Nephron (organoid): ENCODE measurements around the gene ZBED3.
"Not testable (repeated sequence)": the region's sequence is repeated elsewhere in the genome, so short reads cannot be mapped to it uniquely, and the experiment has no call there.

Experiments
- H3K27ac Mint-ChIP-seq, 3 experiments: 2 replicates each; pipeline ENCODE4 v1.8.0; 2020; ENCODE audit warnings: mixed read lengths in 3 of 3, mild to moderate bottlenecking in 2 of 3, moderate library complexity in 1 of 3
- H3K27me3 Mint-ChIP-seq: 2 replicates; pipeline ENCODE4 v1.8.0; 2021; ENCODE audit warnings: low read depth, mild to moderate bottlenecking, moderate library complexity, mixed read lengths
- H3K36me3 Mint-ChIP-seq: 2 replicates; pipeline ENCODE4 v1.8.0; 2020; ENCODE audit warnings: low read depth, mixed read lengths
- H3K4me1 Mint-ChIP-seq: 2 replicates; pipeline ENCODE4 v1.8.0; 2020; ENCODE audit warnings: mixed read lengths
- H3K4me3 Mint-ChIP-seq, 3 experiments: 2 replicates each; pipeline ENCODE4 v1.8.0; 2020; ENCODE audit warnings: mild to moderate bottlenecking in 3 of 3, mixed read lengths in 3 of 3, moderate library complexity in 2 of 3
- H3K9me3 Mint-ChIP-seq: 2 replicates; pipeline ENCODE4 v1.8.0; 2020; ENCODE audit warnings: mixed read lengths
- TF ChIP-seq, protein P1 (sequence below), 3 experiments: fragments of 200-600 bp; sonication (generic); IDR thresholded peaks; one replicate each; pipeline ENCODE4 v1.5.0; 2021; ENCODE audit warnings: antibody characterized with exemption in 3 of 3; ENCODE audit not compliant: unreplicated experiment in 3 of 3

Gene ZBED3

DNA sequence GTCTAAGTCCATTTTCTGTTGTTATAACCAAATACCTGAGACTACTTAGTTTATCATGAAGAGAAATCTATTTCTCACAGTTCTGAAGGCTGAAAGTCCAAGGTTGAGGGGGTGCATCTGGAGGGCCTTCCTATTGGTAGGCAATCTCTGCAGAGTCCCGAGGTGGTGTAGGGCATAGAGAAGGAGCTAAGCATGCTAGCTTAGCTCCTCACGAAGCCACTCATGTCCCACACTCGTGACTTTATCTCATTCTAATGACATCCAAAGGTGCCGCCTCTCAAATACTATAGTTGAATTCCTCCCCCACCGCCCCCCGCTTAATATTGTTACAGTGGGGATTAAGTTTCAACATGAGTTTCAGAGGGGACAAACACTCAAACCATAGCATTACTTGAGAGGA lies 36.0 kb upstream of the ZBED3 start:
- no peaks in the 10 kb centered on the region for H3K4me1 Mint-ChIP-seq
- H3K27me3 Mint-ChIP-seq = no peaks in the 10 kb centered on the region
- TF ChIP-seq, protein P1, sequence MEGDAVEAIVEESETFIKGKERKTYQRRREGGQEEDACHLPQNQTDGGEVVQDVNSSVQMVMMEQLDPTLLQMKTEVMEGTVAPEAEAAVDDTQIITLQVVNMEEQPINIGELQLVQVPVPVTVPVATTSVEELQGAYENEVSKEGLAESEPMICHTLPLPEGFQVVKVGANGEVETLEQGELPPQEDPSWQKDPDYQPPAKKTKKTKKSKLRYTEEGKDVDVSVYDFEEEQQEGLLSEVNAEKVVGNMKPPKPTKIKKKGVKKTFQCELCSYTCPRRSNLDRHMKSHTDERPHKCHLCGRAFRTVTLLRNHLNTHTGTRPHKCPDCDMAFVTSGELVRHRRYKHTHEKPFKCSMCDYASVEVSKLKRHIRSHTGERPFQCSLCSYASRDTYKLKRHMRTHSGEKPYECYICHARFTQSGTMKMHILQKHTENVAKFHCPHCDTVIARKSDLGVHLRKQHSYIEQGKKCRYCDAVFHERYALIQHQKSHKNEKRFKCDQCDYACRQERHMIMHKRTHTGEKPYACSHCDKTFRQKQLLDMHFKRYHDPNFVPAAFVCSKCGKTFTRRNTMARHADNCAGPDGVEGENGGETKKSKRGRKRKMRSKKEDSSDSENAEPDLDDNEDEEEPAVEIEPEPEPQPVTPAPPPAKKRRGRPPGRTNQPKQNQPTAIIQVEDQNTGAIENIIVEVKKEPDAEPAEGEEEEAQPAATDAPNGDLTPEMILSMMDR (IDR thresholded peaks at IDR 0.05; ENCODE audit: unreplicated experiment in 3 of 3) = no peak
- H3K4me3 Mint-ChIP-seq = no peak overlapping the region
- H3K27ac Mint-ChIP-seq = no peak overlapping the region
- peaks cover 8% of the 10 kb centered on the region for H3K9me3 Mint-ChIP-seq
- peaks cover 70% of the 10 kb centered on the region for H3K36me3 Mint-ChIP-seq

DNA sequence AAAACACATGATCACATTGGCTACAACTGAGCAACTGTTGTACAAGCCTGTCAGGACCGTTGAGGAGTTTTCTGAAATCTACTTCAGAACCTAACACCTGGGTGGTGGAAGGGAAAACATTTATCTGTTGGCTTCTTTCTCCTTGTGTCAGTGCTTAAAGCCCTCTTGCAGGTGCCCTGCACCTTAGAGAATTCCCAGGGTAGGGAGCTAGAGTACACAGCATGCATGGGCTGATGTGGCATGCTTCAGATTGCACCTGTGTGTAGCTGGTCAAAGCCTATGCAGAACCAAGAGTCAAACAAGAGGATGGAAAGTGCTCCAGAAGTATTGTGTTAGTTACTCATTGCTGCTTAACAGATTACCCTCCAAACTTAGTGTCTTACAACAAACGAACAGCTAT lies 33.6 kb upstream of the ZBED3 start:
- Mint-ChIP-seq H3K9me3 (peaks cover 12% of the 10 kb centered on the region), H3K27me3 (no peaks in the 10 kb centered on the region), H3K36me3 (peaks cover 65% of the 10 kb centered on the region), H3K27ac (no peak overlapping the region), H3K4me3 (no peak overlapping the region), H3K4me1 (no peaks in the 10 kb centered on the region)
- TF ChIP-seq, protein P1 (IDR thresholded peaks at IDR 0.05; ENCODE audit: unreplicated experiment in 3 of 3) = no peak

DNA sequence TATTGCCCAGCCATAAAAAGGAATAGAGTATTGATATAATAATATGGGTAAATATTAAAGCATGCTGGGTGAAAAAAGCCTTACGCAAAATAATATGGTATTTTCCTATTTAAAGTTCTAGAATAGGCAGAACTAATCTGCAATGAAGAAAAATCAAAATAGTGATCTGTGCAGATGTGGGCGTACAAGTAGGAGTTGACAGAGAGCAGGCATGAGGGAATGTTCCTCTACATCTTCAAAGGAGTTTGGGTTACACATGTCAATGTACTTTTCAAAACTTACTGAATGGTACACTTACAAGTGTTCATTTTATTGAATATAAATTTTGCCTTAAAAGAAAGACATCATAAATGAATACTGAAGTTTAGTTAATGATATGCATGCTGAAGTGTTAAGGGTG lies 33.0 kb upstream of the ZBED3 start:
- Mint-ChIP-seq H3K4me1 (no peaks in the 10 kb centered on the region), H3K9me3 (peaks cover 10% of the 10 kb centered on the region), H3K36me3 (peaks cover 59% of the 10 kb centered on the region), H3K4me3 (no peak overlapping the region), H3K27ac (no peak overlapping the region), H3K27me3 (no peaks in the 10 kb centered on the region)
- TF ChIP-seq, protein P1 (IDR thresholded peaks at IDR 0.05; ENCODE audit: unreplicated experiment in 3 of 3) = no peak

DNA sequence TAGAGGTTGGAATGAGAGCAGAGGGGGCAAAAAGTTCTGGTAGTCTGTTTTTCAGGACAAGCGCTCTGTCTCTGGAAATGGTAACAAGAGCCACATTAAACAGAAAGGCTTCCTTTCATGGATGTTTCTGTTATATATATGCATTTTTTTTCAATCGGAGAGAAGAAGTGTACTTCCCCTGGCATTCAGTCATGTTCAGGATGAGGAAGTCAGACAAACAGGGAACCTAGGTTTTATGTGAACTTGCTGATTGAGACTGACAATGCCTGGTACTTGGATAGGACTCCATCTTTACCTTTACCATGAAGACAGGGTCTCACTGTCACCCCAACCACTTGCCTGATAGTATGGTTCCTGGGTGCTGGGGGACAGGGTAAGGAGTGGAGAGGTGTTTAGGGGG lies 30.1 kb upstream of the ZBED3 start:
- Mint-ChIP-seq H3K9me3 (peaks cover 15% of the 10 kb centered on the region), H3K36me3 (peaks cover 52% of the 10 kb centered on the region), H3K4me1 (no peaks in the 10 kb centered on the region), H3K27ac (no peak overlapping the region), H3K27me3 (no peaks in the 10 kb centered on the region), H3K4me3 (no peak overlapping the region)
- TF ChIP-seq, protein P1 (IDR thresholded peaks at IDR 0.05; ENCODE audit: unreplicated experiment in 3 of 3) = no peak

DNA sequence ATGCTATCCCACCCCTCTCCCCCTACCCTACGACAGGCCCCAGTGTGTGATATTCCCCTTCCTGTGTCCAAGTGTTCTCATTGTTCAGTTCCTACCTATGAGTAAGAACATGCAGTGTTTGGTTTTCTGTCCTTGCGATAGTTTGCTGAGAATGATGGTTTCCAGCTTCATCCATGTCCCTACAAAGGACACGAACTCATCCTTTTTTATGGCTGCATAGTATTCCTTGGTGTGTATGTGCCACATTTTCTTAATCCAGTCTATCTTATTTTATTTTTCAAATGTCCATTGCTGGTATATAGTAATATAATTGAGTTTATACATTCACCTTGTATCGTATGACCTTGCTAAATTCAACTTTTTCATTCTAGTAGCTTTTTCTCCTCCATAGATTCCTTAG lies 19.9 kb upstream of the ZBED3 start:
- H3K4me3 Mint-ChIP-seq, H3K27me3 Mint-ChIP-seq, H3K9me3 Mint-ChIP-seq, H3K27ac Mint-ChIP-seq, H3K4me1 Mint-ChIP-seq: not testable (repeated sequence)
- H3K36me3 Mint-ChIP-seq = peaks cover 54% of the 10 kb centered on the region

DNA sequence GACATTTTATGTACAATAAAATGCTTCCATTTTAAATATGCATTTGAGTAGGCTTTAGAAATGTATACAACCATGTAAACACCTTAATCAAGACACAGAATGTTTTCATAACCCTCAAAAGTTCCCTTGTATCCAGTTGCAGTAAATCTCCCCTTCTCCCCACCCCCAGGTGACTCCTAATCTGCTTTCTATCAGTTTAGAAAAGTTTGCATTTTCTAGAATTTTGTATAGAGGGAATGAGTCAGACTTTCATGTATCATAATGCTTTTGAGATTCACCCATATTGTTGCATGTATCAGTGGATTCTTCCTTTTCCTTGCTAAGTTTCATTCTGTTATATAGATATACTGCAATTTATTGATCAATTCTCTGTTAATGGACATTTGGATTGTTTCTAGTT lies 17.7 kb upstream of the ZBED3 start:
- Mint-ChIP-seq H3K36me3 (peaks cover 55% of the 10 kb centered on the region), H3K4me1 (no peaks in the 10 kb centered on the region), H3K27ac (no peak overlapping the region), H3K9me3 (peaks cover 5% of the 10 kb centered on the region), H3K27me3 (no peaks in the 10 kb centered on the region), H3K4me3 (no peak overlapping the region)
- TF ChIP-seq, protein P1 (IDR thresholded peaks at IDR 0.05; ENCODE audit: unreplicated experiment in 3 of 3) = no peak
